HG03571 (cell line): Measurements from ENCODE around the gene HMOX1.
"Not testable (repeated sequence)": the region's sequence is repeated elsewhere in the genome, so short reads cannot be mapped to it uniquely, and the experiment has no call there.

Source experiments
- ATAC-seq: cut with Tn5 transposase; IDR thresholded peaks from one replicate; pipeline ENCODE4 v1.9.1; 2021; ENCODE audit not compliant: unreplicated experiment

The HMOX1 gene

GRCh38 chr22:35431483-35432227 is 50.8 kb downstream of the HMOX1 start:
- ATAC-seq: no peak

GRCh38 chr22:35432228-35432905 is 51.5 kb downstream of the HMOX1 start:
- ATAC-seq: no peak

- no peak for ATAC-seq
These were observed 53.3 kb downstream of the HMOX1 start for GRCh38 chr22:35434061-35434710.

- no peak for ATAC-seq
These were observed 54.4 kb downstream of the HMOX1 start for GRCh38 chr22:35435201-35435740.

- ATAC-seq: no peak
These were observed 55.5 kb downstream of the HMOX1 start for GRCh38 chr22:35436421-35436820.

GRCh38 chr22:35437049-35437448 is 56.2 kb downstream of the HMOX1 start:
- no peak for ATAC-seq

GRCh38 chr22:35438673-35439364 is 57.9 kb downstream of the HMOX1 start:
- not testable (repeated sequence) for ATAC-seq

- no peak for ATAC-seq
These were observed 58.4 kb downstream of the HMOX1 start for GRCh38 chr22:35439365-35439717.

- no peak for ATAC-seq
These were observed 59.2 kb downstream of the HMOX1 start for GRCh38 chr22:35440129-35440528.

- ATAC-seq: no peak
These were observed 60.7 kb downstream of the HMOX1 start for GRCh38 chr22:35441489-35442100.

- ATAC-seq: no peak
These were observed 61.6 kb downstream of the HMOX1 start for GRCh38 chr22:35442471-35442870.

GRCh38 chr22:35443338-35443737 is 62.4 kb downstream of the HMOX1 start:
- no peak for ATAC-seq
